Measurements from ENCODE around the gene SLC5A5. TPM values are rescaled to one million over a fixed set of nuclear protein-coding genes. Genes with fewer than 3 reads are reported as not detected.

Gene SLC5A5
- total RNA-seq, 3 donors from 2014 or later (not counting 1 experiment from before 2014, with no cell fraction given) = 0.25 to 0.43 (median 0.26) TPM

GRCh38 chr19:17848595-17849292 lies 23.0 kb upstream of the SLC5A5 start:
- peaks cover 4% of the 10 kb centered on the region for H3K36me3 ChIP-seq (ENCODE audit: control insufficient read depth, insufficient read depth, low read length)
- intact Hi-C loops (cut with micrococcal nuclease) = no loop called here
- no peaks in the 10 kb centered on the region for H3K27me3 Mint-ChIP-seq (ENCODE audit: low read depth in 2 of 2)
- peak overlapping the region; percentile 82 for H3K4me3 Mint-ChIP-seq
- peaks cover 34 to 64% of the 10 kb centered on the region in 2 donors for H3K4me1 Mint-ChIP-seq
- H3K27ac ChIP-seq (ENCODE audit: low read length) = peak overlapping the region; percentile 81
- no peak for TF ChIP-seq CTCF (IDR thresholded peaks at IDR 0.05)
- H3K4me1 ChIP-seq (ENCODE audit: control insufficient read depth, insufficient read depth, low read length) = peaks cover 79% of the 10 kb centered on the region
- no peaks in the 10 kb centered on the region for H3K9me3 ChIP-seq (ENCODE audit: control insufficient read depth, insufficient read depth, low read length)
- ATAC-seq (no peak), DNase-seq (no peak)
- no peaks in the 10 kb centered on the region for H3K9me3 Mint-ChIP-seq
- no peaks in the 10 kb centered on the region for H3K27me3 ChIP-seq (ENCODE audit: control insufficient read depth, insufficient read depth, low read length)
- H3K27ac Mint-ChIP-seq = peak overlapping the region; percentile 98 to 99
- no peaks in the 10 kb centered on the region for H3K36me3 Mint-ChIP-seq
- H3K4me3 ChIP-seq (ENCODE audit: low read length) = no peak overlapping the region
- WGBS (ENCODE audit: insufficient coverage) = 86% methylated on average over 14 of the region's 14 CpGs

GRCh38 chr19:17854061-17854460 lies 17.7 kb upstream of the SLC5A5 start:
- ATAC-seq (no peak), DNase-seq (no peak)

GRCh38 chr19:17855280-17856152 lies 16.2 kb upstream of the SLC5A5 start:
- Mint-ChIP-seq H3K36me3 (no peaks in the 10 kb centered on the region), H3K4me3 (no peak overlapping the region), H3K27ac (no peak overlapping the region), H3K27me3 (ENCODE audit: low read depth in 2 of 2) (no peaks in the 10 kb centered on the region), H3K4me1 (peaks cover 29 to 31% of the 10 kb centered on the region in 2 donors), H3K9me3 (no peaks in the 10 kb centered on the region)
- peak; percentile 94 for TF ChIP-seq CTCF (IDR thresholded peaks at IDR 0.05)
- peak; percentile 92 to 94 for DNase-seq
- Histone ChIP-seq H3K9me3 (ENCODE audit: control insufficient read depth, insufficient read depth, low read length) (no peaks in the 10 kb centered on the region), H3K4me3 (ENCODE audit: low read length) (no peak overlapping the region), H3K4me1 (ENCODE audit: control insufficient read depth, insufficient read depth, low read length) (peaks cover 30% of the 10 kb centered on the region), H3K27ac (ENCODE audit: low read length) (no peak overlapping the region), H3K36me3 (ENCODE audit: control insufficient read depth, insufficient read depth, low read length) (no peaks in the 10 kb centered on the region), H3K27me3 (ENCODE audit: control insufficient read depth, insufficient read depth, low read length) (no peaks in the 10 kb centered on the region)
- intact Hi-C loops (cut with micrococcal nuclease) = loop anchor here (1.0 to 10.0 kb wide), 3 partner anchors 71 to 361 kb away; no protein-coding TSS in a partner anchor
- WGBS (ENCODE audit: insufficient coverage) = 20% methylated on average over 29 of the region's 29 CpGs
- peak; percentile 22 to 53 (median 25) for ATAC-seq

More at GRCh38 chr19:17854061-17854460, 17.7 kb upstream of the SLC5A5 start:
- no peak for TF ChIP-seq CTCF (IDR thresholded peaks at IDR 0.05)
- no peaks in the 10 kb centered on the region for H3K27me3 ChIP-seq (ENCODE audit: control insufficient read depth, insufficient read depth, low read length)
- peaks cover 35% of the 10 kb centered on the region for H3K4me1 ChIP-seq (ENCODE audit: control insufficient read depth, insufficient read depth, low read length)
- Mint-ChIP-seq H3K4me3 (no peak overlapping the region), H3K27ac (no peak overlapping the region), H3K9me3 (no peaks in the 10 kb centered on the region), H3K4me1 (peaks cover 23 to 25% of the 10 kb centered on the region in 2 donors), H3K27me3 (ENCODE audit: low read depth in 2 of 2) (no peaks in the 10 kb centered on the region), H3K36me3 (no peaks in the 10 kb centered on the region)
- intact Hi-C loops (cut with micrococcal nuclease) = loop anchor here (2.0 to 10.0 kb wide), 2 partner anchors 69 to 359 kb away; no protein-coding TSS in a partner anchor
- no peaks in the 10 kb centered on the region for H3K36me3 ChIP-seq (ENCODE audit: control insufficient read depth, insufficient read depth, low read length)
- no peaks in the 10 kb centered on the region for H3K9me3 ChIP-seq (ENCODE audit: control insufficient read depth, insufficient read depth, low read length)
- over 99% methylated on average over 6 of the region's 6 CpGs for whole genome bisulfite sequencing (ENCODE audit: insufficient coverage)
- H3K4me3 ChIP-seq (ENCODE audit: low read length) = no peak overlapping the region
- no peak overlapping the region for H3K27ac ChIP-seq (ENCODE audit: low read length)
